Neural progenitor cell (in vitro differentiated cells): ENCODE data around the gene MVB12B.

Experiments used
- EZH2 ChIP-seq: fragments of 200-600 bp; sonication (generic); IDR thresholded peaks from 2 replicates; pipeline ENCODE4 v1.6.1; 2017; ENCODE audit warnings: antibody characterized with exemption, mild to moderate bottlenecking, moderate library complexity
- EZH2phosphoT487 ChIP-seq: fragments of 200-600 bp; sonication (generic); IDR thresholded peaks from 2 replicates; pipeline ENCODE4 v1.6.1; 2017; ENCODE audit warnings: antibody characterized with exemption
- TF ChIP-seq, protein P1 (sequence below): fragments of 200-600 bp; sonication (generic); IDR thresholded peaks from 2 replicates; pipeline ENCODE4 v1.5.1; 2017; ENCODE audit warnings: antibody characterized with exemption, mild to moderate bottlenecking

DNA sequence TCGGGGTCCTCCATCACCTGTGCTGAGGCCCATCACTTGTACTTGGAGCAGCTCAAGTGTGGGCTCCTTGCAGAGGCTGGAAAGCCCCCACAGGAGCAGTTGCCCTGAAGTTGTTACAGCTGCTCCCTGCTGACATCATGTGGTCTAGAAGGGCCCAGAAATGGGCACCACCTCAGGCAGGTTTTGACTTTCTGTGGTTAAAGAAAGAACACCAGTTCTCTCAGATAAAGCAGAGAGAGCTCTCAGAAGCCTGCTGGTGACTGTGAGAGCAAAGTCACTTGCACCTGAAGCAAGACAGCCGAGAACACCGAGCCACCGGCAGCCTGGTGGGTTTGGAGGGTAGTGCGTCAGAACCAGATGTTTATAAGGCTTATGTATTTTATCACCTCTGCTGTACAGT lies 70.4 kb downstream of the MVB12B start:
- TF ChIP-seq, protein P1, sequence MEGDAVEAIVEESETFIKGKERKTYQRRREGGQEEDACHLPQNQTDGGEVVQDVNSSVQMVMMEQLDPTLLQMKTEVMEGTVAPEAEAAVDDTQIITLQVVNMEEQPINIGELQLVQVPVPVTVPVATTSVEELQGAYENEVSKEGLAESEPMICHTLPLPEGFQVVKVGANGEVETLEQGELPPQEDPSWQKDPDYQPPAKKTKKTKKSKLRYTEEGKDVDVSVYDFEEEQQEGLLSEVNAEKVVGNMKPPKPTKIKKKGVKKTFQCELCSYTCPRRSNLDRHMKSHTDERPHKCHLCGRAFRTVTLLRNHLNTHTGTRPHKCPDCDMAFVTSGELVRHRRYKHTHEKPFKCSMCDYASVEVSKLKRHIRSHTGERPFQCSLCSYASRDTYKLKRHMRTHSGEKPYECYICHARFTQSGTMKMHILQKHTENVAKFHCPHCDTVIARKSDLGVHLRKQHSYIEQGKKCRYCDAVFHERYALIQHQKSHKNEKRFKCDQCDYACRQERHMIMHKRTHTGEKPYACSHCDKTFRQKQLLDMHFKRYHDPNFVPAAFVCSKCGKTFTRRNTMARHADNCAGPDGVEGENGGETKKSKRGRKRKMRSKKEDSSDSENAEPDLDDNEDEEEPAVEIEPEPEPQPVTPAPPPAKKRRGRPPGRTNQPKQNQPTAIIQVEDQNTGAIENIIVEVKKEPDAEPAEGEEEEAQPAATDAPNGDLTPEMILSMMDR = no peak
- TF ChIP-seq EZH2 (no peak), EZH2phosphoT487 (no peak)
